ENCODE data around the gene NUBP2. TPM values are rescaled to one million over a fixed set of nuclear protein-coding genes. Genes with fewer than 3 reads are reported as not detected.

NUBP2 gene
- total RNA-seq, 1 experiment from 2014 or later: 103 TPM

GRCh38 chr16:1769402-1770300 is 13.1 kb upstream of the NUBP2 start:
- TF ChIP-seq SRF (IDR thresholded peaks at IDR 0.05; ENCODE audit: low read depth) (no peak), POLR2AphosphoS5 (IDR thresholded peaks at IDR 0.05; ENCODE audit: low read depth, low read length) (peak; percentile 46)
- DNase-seq (ENCODE audit: low read depth, low spot score) (no peak), ATAC-seq (no peak)
- peaks cover 5 to 15% of the 10 kb centered on the region in 2 experiments; a peak in 3 of 4 replicates for H3K36me3 ChIP-seq (ENCODE audit: control insufficient read depth in 1 of 2, insufficient read depth in 2 of 2, low read length in 2 of 2)
- H3K27ac ChIP-seq (ENCODE audit: low read depth, low read length): peak overlapping the region; percentile 95
- H3K27me3 ChIP-seq (ENCODE audit: insufficient read depth, low read length): no peaks in the 10 kb centered on the region
- RAD21 ChIA-PET (ENCODE audit: low non-redundant PET in 1 of 2, low total read pairs in 2 of 2, uncharacterized antibody in 2 of 2, unreplicated experiment in 2 of 2): no interaction called here
- H3K4me2 ChIP-seq (ENCODE audit: low read length): peak overlapping the region; percentile 100
- peaks cover 5% of the 10 kb centered on the region; the same call in 1 of the 2 replicates for H4K20me1 ChIP-seq (ENCODE audit: insufficient read depth)
- CTCF ChIA-PET: interaction anchor here (1.1 to 1.4 kb wide), 2 partner anchors 64 kb away, joined by 3 to 4 read pairs; partner anchors contain the start of gene MAPK8IP3
- no peaks in the 10 kb centered on the region for H3K9me3 ChIP-seq (ENCODE audit: control insufficient read depth in 1 of 2, insufficient read depth in 1 of 2, low read depth in 1 of 2, low read length in 2 of 2)
- H3K4me1 ChIP-seq (ENCODE audit: control insufficient read depth in 1 of 2, insufficient read depth in 2 of 2, low read length in 2 of 2): peaks cover 14 to 27% of the 10 kb centered on the region in 2 experiments
- BruUV-seq (replicated peaks): no TSS peak
- POLR2A ChIA-PET: interaction anchor here (0.6 to 3.5 kb wide), 4 partner anchors 13 to 349 kb away, joined by 3 to 23 read pairs (median 3); partner anchors contain the start of genes JPT2, NUBP2, SPSB3 and UQCC4
- peaks cover 42% of the 10 kb centered on the region for H3K79me2 ChIP-seq (ENCODE audit: insufficient read depth, low read length)
- H2AFZ ChIP-seq (ENCODE audit: low read depth, low read length, poor library complexity, severe bottlenecking): no peak overlapping the region
- intact Hi-C loops (cut with micrococcal nuclease): no loop called here
- peak overlapping the region; percentile 88 to 97 for H3K4me3 ChIP-seq (replicated peaks in 1 of 2; ENCODE audit: low read depth in 1 of 2, low read length in 2 of 2)
- peak overlapping the region; percentile 93 for H3K9ac ChIP-seq (ENCODE audit: low read length)
- H3K9me2 ChIP-seq (ENCODE audit: insufficient read depth): no peaks in the 10 kb centered on the region

GRCh38 chr16:1770328-1771187 is 12.2 kb upstream of the NUBP2 start:
- H3K79me2 ChIP-seq (ENCODE audit: insufficient read depth, low read length): peaks cover 51% of the 10 kb centered on the region
- TSS peak; percentile 38 for BruUV-seq (replicated peaks)
- H4K20me1 ChIP-seq (ENCODE audit: insufficient read depth): peaks cover 5% of the 10 kb centered on the region; the same call in 1 of the 2 replicates
- peak overlapping the region; percentile 95 for H3K27ac ChIP-seq (ENCODE audit: low read depth, low read length)
- H3K27me3 ChIP-seq (ENCODE audit: insufficient read depth, low read length): no peaks in the 10 kb centered on the region
- intact Hi-C loops (cut with micrococcal nuclease): no loop called here
- peaks cover 0 to 8% of the 10 kb centered on the region in 2 experiments; a peak in 2 of 4 replicates for H3K36me3 ChIP-seq (ENCODE audit: control insufficient read depth in 1 of 2, insufficient read depth in 2 of 2, low read length in 2 of 2)
- peaks cover 14 to 29% of the 10 kb centered on the region in 2 experiments for H3K4me1 ChIP-seq (ENCODE audit: control insufficient read depth in 1 of 2, insufficient read depth in 2 of 2, low read length in 2 of 2)
- peak overlapping the region; percentile 88 to 97 for H3K4me3 ChIP-seq (replicated peaks in 1 of 2; ENCODE audit: low read depth in 1 of 2, low read length in 2 of 2)
- no peaks in the 10 kb centered on the region for H3K9me2 ChIP-seq (ENCODE audit: insufficient read depth)
- ChIA-PET POLR2A (interaction anchor here (0.6 to 3.5 kb wide), 4 partner anchors 12 to 350 kb away, joined by 3 to 23 read pairs (median 3); partner anchors contain the start of genes JPT2, NUBP2, SPSB3 and UQCC4), CTCF (interaction anchor here (1.4 kb wide), 1 partner anchor 65 kb away, joined by 4 read pairs; the partner anchor contains the start of gene MAPK8IP3), RAD21 (ENCODE audit: low non-redundant PET in 1 of 2, low total read pairs in 2 of 2, uncharacterized antibody in 2 of 2, unreplicated experiment in 2 of 2) (no interaction called here)
- no peaks in the 10 kb centered on the region for H3K9me3 ChIP-seq (ENCODE audit: control insufficient read depth in 1 of 2, insufficient read depth in 1 of 2, low read depth in 1 of 2, low read length in 2 of 2)
- peak; percentile 52 for ATAC-seq
- peak overlapping the region; percentile 93 for H3K9ac ChIP-seq (ENCODE audit: low read length)
- H2AFZ ChIP-seq (ENCODE audit: low read depth, low read length, poor library complexity, severe bottlenecking): no peak overlapping the region
- H3K4me2 ChIP-seq (ENCODE audit: low read length): peak overlapping the region; percentile 100
- peak; percentile 62 for DNase-seq (ENCODE audit: low read depth, low spot score)
- peak; percentile 65 for TF ChIP-seq POLR2AphosphoS5 (IDR thresholded peaks at IDR 0.05; ENCODE audit: low read depth, low read length)
- no peak for TF ChIP-seq SP1 (IDR thresholded peaks at IDR 0.05; ENCODE audit: low read depth)
- TF ChIP-seq REST (IDR thresholded peaks at IDR 0.05; ENCODE audit: low read depth): no peak
- no peak for TF ChIP-seq ZFX (IDR thresholded peaks at IDR 0.05)
- TF ChIP-seq SRF (IDR thresholded peaks at IDR 0.05; ENCODE audit: low read depth): no peak
- no peak for TF ChIP-seq RAD21 (IDR thresholded peaks at IDR 0.05; ENCODE audit: low read depth)
- no peak for TF ChIP-seq ZNF274 (IDR thresholded peaks at IDR 0.05; ENCODE audit: low read depth, low read length)
- no peak for TF ChIP-seq ELF1 (IDR thresholded peaks at IDR 0.05; ENCODE audit: borderline replicate concordance, low read depth)
- no peak for TF ChIP-seq TCF7L2 (IDR thresholded peaks at IDR 0.05; ENCODE audit: borderline replicate concordance, extremely low read depth, insufficient read depth, insufficient read length)
